Activated CD4-positive, alpha-beta T cell treated with anti-CD3 and anti-CD28 coated beads for 36 hours (primary cell): ENCODE measurements around the gene RPS26. TPM values are rescaled to one million over a fixed set of nuclear protein-coding genes. Genes with fewer than 3 reads are reported as not detected.
"Not testable (repeated sequence)": the region's sequence is repeated elsewhere in the genome, so short reads cannot be mapped to it uniquely, and the experiment has no call there.

Source experiments
- ATAC-seq: fragments of 200-7000 bp; cut with Tn5 transposase; one replicate; pipeline ENCODE4 v1.10.0; 2021; ENCODE audit warnings: mild to moderate bottlenecking, moderate library complexity
- CTCF ChIA-PET: fragments of 350-600 bp; sonication (Branson Sonifier 250); formaldehyde crosslinking; loops from one replicate; lab custom pipeline; 2021; ENCODE audit warnings: antibody characterized with exemption; lab: Charles Lee
- POLR2A ChIA-PET: fragments of 350-600 bp; sonication (Branson Sonifier 250); formaldehyde crosslinking; loops from one replicate; lab custom pipeline; 2021; ENCODE audit warnings: antibody characterized with exemption, inconsistent platforms; lab: Charles Lee
- DNase-seq: peaks from one replicate; pipeline ENCODE4 v3.0.0-alpha.2; 2020
- H3K27ac Mint-ChIP-seq: one replicate; pipeline ENCODE4 v1.8.0; 2021; ENCODE audit warnings: mixed read lengths
- H3K27me3 Mint-ChIP-seq: one replicate; pipeline ENCODE4 v1.8.0; 2021; ENCODE audit warnings: mixed read lengths
- H3K36me3 Mint-ChIP-seq: one replicate; pipeline ENCODE4 v1.8.0; 2021; ENCODE audit warnings: low read depth, mixed read lengths
- H3K4me1 Mint-ChIP-seq: one replicate; pipeline ENCODE4 v1.8.0; 2021; ENCODE audit warnings: mixed read lengths
- H3K4me3 Mint-ChIP-seq: one replicate; pipeline ENCODE4 v1.8.0; 2021; ENCODE audit warnings: mild to moderate bottlenecking, moderate library complexity, mixed read lengths
- H3K9me3 Mint-ChIP-seq: one replicate; pipeline ENCODE4 v1.8.0; 2021; ENCODE audit warnings: low read depth, mixed read lengths
- intact Hi-C, 2 experiments: fragments of 100-400 bp; cut with DNase I in 1 of 2; cut with micrococcal nuclease in 1 of 2; formaldehyde crosslinking; loops; one replicate each; pipeline versions ENCODE4 v1.14.2 to v1.15.1; 2022 to 2024; cut with DNase I, micrococcal nuclease
- total RNA-seq, 2 experiments: library from RNA; stranded (reverse); gene quantifications; one replicate each; pipeline ENCODE4 v1.2.3, GENCODE V29; 2021

The RPS26 gene
- total RNA-seq, 2 experiments from 2014 or later, result 33.9 to 64.0 TPM

- Mint-ChIP-seq H3K36me3 (peaks cover 39% of the 10 kb centered on the region), H3K27me3 (no peaks in the 10 kb centered on the region), H3K27ac (peak overlapping the region; percentile 93), H3K4me3 (peak overlapping the region; percentile 91), H3K4me1 (peaks cover 54% of the 10 kb centered on the region), H3K9me3 (no peaks in the 10 kb centered on the region)
- ATAC-seq (no peak), DNase-seq (peak; percentile 27)
- CTCF ChIA-PET, result interaction anchor here (0.5 to 2.6 kb wide), 15 partner anchors 11 to 303 kb away, joined by 3 to 19 read pairs (median 4); partner anchors contain the start of genes ERBB3 and PA2G4
- POLR2A ChIA-PET, result interaction anchor here (0.6 to 1.4 kb wide), 3 partner anchors 63 to 221 kb away, joined by 4 to 8 read pairs (median 4); partner anchors contain the start of gene PA2G4
- intact Hi-C loops, result loop anchor here (1.0 to 10.0 kb wide), 20 partner anchors 20 to 319 kb away; partner anchors contain the start of genes IKZF4 (in 2 of the 2), PA2G4 (in 2 of the 2), SARNP (in 2 of the 2) and ZC3H10 (in 2 of the 2)
Measured at GRCh38 chr12:56040963-56041551, 661 bp upstream of the RPS26 start.

GRCh38 chr12:56042430-56042813 is 704 bp downstream of the RPS26 start:
- H3K27me3 Mint-ChIP-seq, H3K9me3 Mint-ChIP-seq, POLR2A ChIA-PET, ATAC-seq, CTCF ChIA-PET, DNase-seq: not testable (repeated sequence)
- peaks cover 38% of the 10 kb centered on the region for H3K36me3 Mint-ChIP-seq
- peaks cover 61% of the 10 kb centered on the region for H3K4me1 Mint-ChIP-seq
- intact Hi-C loops, result loop anchor here (2.0 to 10.0 kb wide), 4 partner anchors 142 to 305 kb away; partner anchors contain the start of genes NABP2 (in 2 of the 2), RNF41 (in 1 of the 2) and SMARCC2 (in 1 of the 2)
- H3K27ac Mint-ChIP-seq, result peak overlapping the region; percentile 99
- H3K4me3 Mint-ChIP-seq, result peak overlapping the region; percentile 91

GRCh38 chr12:56042843-56043242 is 1.1 kb downstream of the RPS26 start:
- no peaks in the 10 kb centered on the region for H3K9me3 Mint-ChIP-seq
- ChIA-PET POLR2A (interaction anchor here (0.6 to 1.2 kb wide), 2 partner anchors 22 to 313 kb away, joined by 3 to 4 read pairs; no protein-coding TSS in a partner anchor), CTCF (no interaction called here)
- peak overlapping the region; percentile 91 for H3K4me3 Mint-ChIP-seq
- peaks cover 38% of the 10 kb centered on the region for H3K36me3 Mint-ChIP-seq
- peaks cover 61% of the 10 kb centered on the region for H3K4me1 Mint-ChIP-seq
- peak overlapping the region; percentile 99 for H3K27ac Mint-ChIP-seq
- intact Hi-C loops, result loop anchor here (2.0 to 10.0 kb wide), 4 partner anchors 142 to 306 kb away; partner anchors contain the start of genes NABP2 (in 2 of the 2), RNF41 (in 1 of the 2) and SMARCC2 (in 1 of the 2)
- DNase-seq (no peak), ATAC-seq (no peak)
- no peaks in the 10 kb centered on the region for H3K27me3 Mint-ChIP-seq

GRCh38 chr12:56046027-56046780 is 4.5 kb downstream of the RPS26 start:
- CTCF ChIA-PET, result interaction anchor here (0.6 to 4.3 kb wide), 21 partner anchors 7 to 308 kb away, joined by 3 to 49 read pairs (median 4); partner anchors contain the start of genes ESYT1, ORMDL2, PA2G4 and RAB5B
- Mint-ChIP-seq H3K27me3 (no peaks in the 10 kb centered on the region), H3K27ac (peak overlapping the region; percentile 80), H3K9me3 (no peaks in the 10 kb centered on the region), H3K4me3 (no peak overlapping the region), H3K36me3 (peaks cover 37% of the 10 kb centered on the region), H3K4me1 (peaks cover 37% of the 10 kb centered on the region)
- intact Hi-C loops, result loop anchor here in 1 of 2 experiments (5.0 to 10.0 kb wide), 2 partner anchors 36 to 139 kb away; partner anchors contain the start of genes ERBB3 and SMARCC2
- POLR2A ChIA-PET, result interaction anchor here (0.5 to 4.5 kb wide), 7 partner anchors 37 to 1545 kb away, joined by 3 to 28 read pairs (median 4); partner anchors contain the start of genes PA2G4 and RAB5B
- ATAC-seq (no peak), DNase-seq (no peak)

- H3K27ac Mint-ChIP-seq, result no peak overlapping the region
- H3K4me3 Mint-ChIP-seq, result no peak overlapping the region
- no peaks in the 10 kb centered on the region for H3K4me1 Mint-ChIP-seq
- no peaks in the 10 kb centered on the region for H3K36me3 Mint-ChIP-seq
- ChIA-PET POLR2A (no interaction called here), CTCF (interaction anchor here (1.0 kb wide), 1 partner anchor 8 kb away, joined by 3 read pairs; no protein-coding TSS in a partner anchor)
- H3K27me3 Mint-ChIP-seq, result no peaks in the 10 kb centered on the region
- DNase-seq (no peak), ATAC-seq (no peak)
- no peaks in the 10 kb centered on the region for H3K9me3 Mint-ChIP-seq
- intact Hi-C loops, result no loop called here
Measured at GRCh38 chr12:56053407-56053893, 11.7 kb downstream of the RPS26 start.

- intact Hi-C loops, H3K36me3 Mint-ChIP-seq, POLR2A ChIA-PET, ATAC-seq, DNase-seq, H3K9me3 Mint-ChIP-seq, H3K4me3 Mint-ChIP-seq, H3K4me1 Mint-ChIP-seq, H3K27ac Mint-ChIP-seq, H3K27me3 Mint-ChIP-seq: not testable (repeated sequence)
- CTCF ChIA-PET, result interaction anchor here (0.6 to 1.3 kb wide), 3 partner anchors 12 to 32 kb away, joined by 3 to 5 read pairs (median 4); no protein-coding TSS in a partner anchor
Measured at GRCh38 chr12:56059964-56060363, 18.2 kb downstream of the RPS26 start.

- DNase-seq, result no peak
- Mint-ChIP-seq H3K27ac (no peak overlapping the region), H3K27me3 (peaks cover 4% of the 10 kb centered on the region), H3K4me1 (peaks cover 2% of the 10 kb centered on the region), H3K36me3 (no peaks in the 10 kb centered on the region), H3K4me3 (no peak overlapping the region), H3K9me3 (no peaks in the 10 kb centered on the region)
- POLR2A ChIA-PET, result no interaction called here
- intact Hi-C loops, result no loop called here
- no peak for ATAC-seq
- CTCF ChIA-PET, result interaction anchor here (0.7 to 1.5 kb wide), 4 partner anchors 16 to 239 kb away, joined by 3 read pairs; partner anchors contain the start of gene SMARCC2
Measured at GRCh38 chr12:56061982-56062381, 20.3 kb downstream of the RPS26 start.

- peaks cover 3% of the 10 kb centered on the region for H3K4me1 Mint-ChIP-seq
- no peak overlapping the region for H3K27ac Mint-ChIP-seq
- H3K36me3 Mint-ChIP-seq, result no peaks in the 10 kb centered on the region
- ChIA-PET CTCF (no interaction called here), POLR2A (no interaction called here)
- H3K4me3 Mint-ChIP-seq, result no peak overlapping the region
- ATAC-seq (no peak), DNase-seq (no peak)
- H3K27me3 Mint-ChIP-seq, result peaks cover 4% of the 10 kb centered on the region
- H3K9me3 Mint-ChIP-seq, result no peaks in the 10 kb centered on the region
- intact Hi-C loops, result no loop called here
Measured at GRCh38 chr12:56062996-56063395, 21.3 kb downstream of the RPS26 start.

- POLR2A ChIA-PET, result no interaction called here
- DNase-seq (no peak), ATAC-seq (no peak)
- H3K4me1 Mint-ChIP-seq, result peaks cover 3% of the 10 kb centered on the region
- no peaks in the 10 kb centered on the region for H3K9me3 Mint-ChIP-seq
- no peaks in the 10 kb centered on the region for H3K36me3 Mint-ChIP-seq
- H3K27ac Mint-ChIP-seq, result no peak overlapping the region
- H3K4me3 Mint-ChIP-seq, result no peak overlapping the region
- no peaks in the 10 kb centered on the region for H3K27me3 Mint-ChIP-seq
- intact Hi-C loops, result no loop called here
- CTCF ChIA-PET, result interaction anchor here (1.2 kb wide), 1 partner anchor 315 kb away, joined by 3 read pairs; no protein-coding TSS in a partner anchor
Measured at GRCh38 chr12:56071648-56072047, 29.9 kb downstream of the RPS26 start.

- no peaks in the 10 kb centered on the region for H3K27me3 Mint-ChIP-seq
- CTCF ChIA-PET, result no interaction called here
- no peaks in the 10 kb centered on the region for H3K9me3 Mint-ChIP-seq
- ATAC-seq (no peak), DNase-seq (no peak)
- H3K4me3 Mint-ChIP-seq, result no peak overlapping the region
- no peaks in the 10 kb centered on the region for H3K4me1 Mint-ChIP-seq
- H3K27ac Mint-ChIP-seq, result no peak overlapping the region
- POLR2A ChIA-PET, result no interaction called here
- H3K36me3 Mint-ChIP-seq, result no peaks in the 10 kb centered on the region
- intact Hi-C loops, result no loop called here
Measured at GRCh38 chr12:56074396-56074795, 32.7 kb downstream of the RPS26 start.

GRCh38 chr12:56077966-56078365 is 36.2 kb downstream of the RPS26 start:
- ATAC-seq, intact Hi-C loops, H3K27me3 Mint-ChIP-seq, H3K36me3 Mint-ChIP-seq, DNase-seq, H3K4me1 Mint-ChIP-seq, H3K4me3 Mint-ChIP-seq, H3K9me3 Mint-ChIP-seq, H3K27ac Mint-ChIP-seq: not testable (repeated sequence)
- CTCF ChIA-PET, result interaction anchor here (1.2 to 2.2 kb wide), 3 partner anchors 13 to 31 kb away, joined by 3 to 5 read pairs (median 4); no protein-coding TSS in a partner anchor
- POLR2A ChIA-PET, result interaction anchor here (0.7 kb wide), 1 partner anchor 281 kb away, joined by 4 read pairs; no protein-coding TSS in a partner anchor
